Endodermal cell (in vitro differentiated cells): ENCODE measurements around the gene RAB11FIP5. TPM values are rescaled to one million over a fixed set of nuclear protein-coding genes. Genes with fewer than 3 reads are reported as not detected.
A peak's percentile ranks its signal among the peaks of the same experiment; 100 is the strongest.

Source experiments
- DNase-seq: peaks from one replicate; pipeline ENCODE4 v3.0.0-alpha.2; 2017
- H3K27ac ChIP-seq: 2 replicates; pipeline ENCODE4 v1.5.1; 2013; ENCODE audit warnings: mild to moderate bottlenecking, low read depth, low read length, moderate library complexity
- H3K27me3 ChIP-seq: 2 replicates; pipeline ENCODE4 v1.6.1; 2013; ENCODE audit warnings: mild to moderate bottlenecking, low read length, moderate library complexity; ENCODE audit not compliant: insufficient read depth, control insufficient read depth, poor library complexity, severe bottlenecking
- H3K36me3 ChIP-seq: 2 replicates; pipeline ENCODE4 v1.7.0; 2013; ENCODE audit warnings: mild to moderate bottlenecking, low read length, moderate library complexity; ENCODE audit not compliant: control insufficient read depth, insufficient read depth
- H3K4me1 ChIP-seq: one replicate; pipeline ENCODE4 v1.7.0; 2013; ENCODE audit warnings: low read length; ENCODE audit not compliant: control insufficient read depth, insufficient read depth
- H3K4me3 ChIP-seq: 2 replicates; pipeline ENCODE4 v1.5.1; 2013; ENCODE audit warnings: mild to moderate bottlenecking, low read length, moderate library complexity
- H3K9ac ChIP-seq: 2 replicates; pipeline ENCODE4 v1.6.1; 2013; ENCODE audit warnings: mild to moderate bottlenecking, low read length, moderate library complexity; ENCODE audit not compliant: poor library complexity, severe bottlenecking; ENCODE audit errors: extremely low read depth
- H3K9me3 ChIP-seq: 2 replicates; pipeline ENCODE4 v1.6.1; 2013; ENCODE audit warnings: mild to moderate bottlenecking, low read length, moderate library complexity; ENCODE audit not compliant: control insufficient read depth
- H3K27ac Mint-ChIP-seq: 2 replicates; pipeline ENCODE4 v1.8.0; 2020; ENCODE audit warnings: mixed read lengths
- H3K27me3 Mint-ChIP-seq: 2 replicates; pipeline ENCODE4 v1.8.0; 2021; ENCODE audit warnings: mild to moderate bottlenecking, mixed read lengths; ENCODE audit not compliant: insufficient read depth
- H3K36me3 Mint-ChIP-seq: 2 replicates; pipeline ENCODE4 v1.8.0; 2020; ENCODE audit warnings: low read depth, mixed read lengths
- H3K4me1 Mint-ChIP-seq: 2 replicates; pipeline ENCODE4 v1.8.0; 2020; ENCODE audit warnings: mixed read lengths
- H3K4me3 Mint-ChIP-seq: 2 replicates; pipeline ENCODE4 v1.8.0; 2020; ENCODE audit warnings: mild to moderate bottlenecking, moderate library complexity, mixed read lengths
- H3K9me3 Mint-ChIP-seq: 2 replicates; pipeline ENCODE4 v1.8.0; 2020; ENCODE audit warnings: mild to moderate bottlenecking, mixed read lengths
- CTCF ChIP-seq: fragments of 200-600 bp; sonication (generic); conservative IDR thresholded peaks from 2 replicates; pipeline ENCODE4 v1.5.0; 2021; ENCODE audit warnings: antibody characterized with exemption, mild to moderate bottlenecking
- WGBS, 2 experiments: methylation state at CpG; one replicate each; pipeline versions ENCODE4 v1.1.5 to v1.1.7; 2013; ENCODE audit warnings: missing lambda C conversion rate in 2 of 2, mixed read lengths in 1 of 2; ENCODE audit not compliant: insufficient coverage in 1 of 2, insufficient read length in 1 of 2; 5-methylcytosine and 5-hydroxymethylcytosine counted together
- total RNA-seq, 2 donors: library from RNA; stranded (reverse); fragmentation: NEBNext Ultra II Directional in 1 of 2; extraction: Animal tissue kit (Norgen Biotek cat#: 25700) in 1 of 2; gene quantifications; 2 replicates in 1 of 2; 3 replicates in 1 of 2; pipeline ENCODE4 v1.2.1, GENCODE V29; 2021

RAB11FIP5 gene
- total RNA-seq, 2 donors from 2014 or later: 12.1 to 17.3 TPM

GRCh38 chr2:73054980-73055379 lies 57.8 kb downstream of the RAB11FIP5 start:
- no peak for TF ChIP-seq CTCF
- H3K4me1 Mint-ChIP-seq: peaks cover 11% of the 10 kb centered on the region
- peaks cover 19% of the 10 kb centered on the region for H3K9me3 Mint-ChIP-seq
- no peak overlapping the region for H3K27ac Mint-ChIP-seq
- H3K4me3 ChIP-seq: no peak overlapping the region
- H3K4me3 Mint-ChIP-seq: no peak overlapping the region
- peaks cover 19% of the 10 kb centered on the region for H3K9me3 ChIP-seq
- peaks cover 26% of the 10 kb centered on the region for H3K36me3 ChIP-seq
- no peak for DNase-seq
- WGBS, 2 experiments: 79 to 83% methylated on average over 4 to 5 of the region's 5 CpGs
- no peaks in the 10 kb centered on the region for H3K27me3 ChIP-seq
- no peak overlapping the region for H3K27ac ChIP-seq
- H3K36me3 Mint-ChIP-seq: peaks cover 48% of the 10 kb centered on the region
- H3K4me1 ChIP-seq: peaks cover 8% of the 10 kb centered on the region
- no peak overlapping the region for H3K9ac ChIP-seq
- H3K27me3 Mint-ChIP-seq: no peaks in the 10 kb centered on the region

GRCh38 chr2:73053316-73054114 lies 59.2 kb downstream of the RAB11FIP5 start:
- peaks cover 26% of the 10 kb centered on the region for H3K36me3 ChIP-seq
- no peak for DNase-seq
- H3K4me1 Mint-ChIP-seq: peaks cover 17% of the 10 kb centered on the region
- no peak overlapping the region for H3K9ac ChIP-seq
- TF ChIP-seq CTCF: no peak
- H3K36me3 Mint-ChIP-seq: peaks cover 44% of the 10 kb centered on the region
- H3K9me3 ChIP-seq: peaks cover 19% of the 10 kb centered on the region
- H3K4me3 ChIP-seq: no peak overlapping the region
- WGBS, 2 experiments: 90 to 95% methylated on average over 4 to 6 of the region's 6 CpGs
- H3K27ac ChIP-seq: no peak overlapping the region
- H3K27ac Mint-ChIP-seq: peak overlapping the region; percentile 29
- H3K4me3 Mint-ChIP-seq: no peak overlapping the region
- H3K27me3 Mint-ChIP-seq: no peaks in the 10 kb centered on the region
- no peaks in the 10 kb centered on the region for H3K27me3 ChIP-seq
- H3K9me3 Mint-ChIP-seq: peaks cover 19% of the 10 kb centered on the region
- peaks cover 11% of the 10 kb centered on the region for H3K4me1 ChIP-seq

- TF ChIP-seq CTCF: no peak
These were observed 62.6 kb downstream of the RAB11FIP5 start for GRCh38 chr2:73050121-73050545.

More at GRCh38 chr2:73050121-73050545, 62.6 kb downstream of the RAB11FIP5 start:
- Histone ChIP-seq H3K36me3 (peaks cover 10% of the 10 kb centered on the region), H3K4me3 (no peak overlapping the region), H3K27me3 (no peaks in the 10 kb centered on the region), H3K9ac (no peak overlapping the region), H3K9me3 (peaks cover 5% of the 10 kb centered on the region), H3K4me1 (peaks cover 11% of the 10 kb centered on the region), H3K27ac (peak overlapping the region; percentile 79)
- H3K27ac Mint-ChIP-seq: peak overlapping the region; percentile 85
- peak; percentile 81 for DNase-seq
- H3K36me3 Mint-ChIP-seq: peaks cover 20% of the 10 kb centered on the region
- peaks cover 17% of the 10 kb centered on the region for H3K4me1 Mint-ChIP-seq
- WGBS, 2 experiments: 33 to 82% methylated on average over 1 to 6 of the region's 6 CpGs
- no peaks in the 10 kb centered on the region for H3K9me3 Mint-ChIP-seq
- H3K27me3 Mint-ChIP-seq: no peaks in the 10 kb centered on the region
- H3K4me3 Mint-ChIP-seq: no peak overlapping the region
